ENCODE data around the gene SMIM36.
"Not testable (repeated sequence)": the region's sequence is repeated elsewhere in the genome, so short reads cannot be mapped to it uniquely, and the experiment has no call there.

The SMIM36 gene

DNA sequence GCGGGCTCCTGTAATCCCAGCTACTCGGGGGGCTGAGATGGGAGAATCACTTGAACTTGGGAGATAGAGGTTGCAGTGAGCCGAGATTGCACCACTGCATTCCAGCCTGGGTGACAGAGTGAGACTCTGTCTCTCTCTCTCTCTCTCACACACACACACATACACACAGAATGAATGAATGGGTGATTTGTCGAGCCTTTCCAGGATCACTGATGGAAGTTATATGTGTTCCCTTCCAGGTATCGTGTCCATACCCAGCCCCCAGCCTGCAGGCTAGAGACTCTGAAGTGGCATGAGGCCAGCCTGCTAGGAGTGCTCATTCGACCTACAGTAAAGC lies 88.5 kb downstream of the SMIM36 start:
- not testable (repeated sequence) for H3K4me3 ChIP-seq (ENCODE audit: low read length); H3K36me3 ChIP-seq (ENCODE audit: control insufficient read depth, insufficient read depth, low read length); H3K27ac ChIP-seq (ENCODE audit: low read depth, low read length); H3K27me3 ChIP-seq (ENCODE audit: control insufficient read depth, insufficient read depth, low read length); H3K9ac ChIP-seq (ENCODE audit: low read length); H3K4me1 ChIP-seq (ENCODE audit: control insufficient read depth, insufficient read depth, low read length)

DNA sequence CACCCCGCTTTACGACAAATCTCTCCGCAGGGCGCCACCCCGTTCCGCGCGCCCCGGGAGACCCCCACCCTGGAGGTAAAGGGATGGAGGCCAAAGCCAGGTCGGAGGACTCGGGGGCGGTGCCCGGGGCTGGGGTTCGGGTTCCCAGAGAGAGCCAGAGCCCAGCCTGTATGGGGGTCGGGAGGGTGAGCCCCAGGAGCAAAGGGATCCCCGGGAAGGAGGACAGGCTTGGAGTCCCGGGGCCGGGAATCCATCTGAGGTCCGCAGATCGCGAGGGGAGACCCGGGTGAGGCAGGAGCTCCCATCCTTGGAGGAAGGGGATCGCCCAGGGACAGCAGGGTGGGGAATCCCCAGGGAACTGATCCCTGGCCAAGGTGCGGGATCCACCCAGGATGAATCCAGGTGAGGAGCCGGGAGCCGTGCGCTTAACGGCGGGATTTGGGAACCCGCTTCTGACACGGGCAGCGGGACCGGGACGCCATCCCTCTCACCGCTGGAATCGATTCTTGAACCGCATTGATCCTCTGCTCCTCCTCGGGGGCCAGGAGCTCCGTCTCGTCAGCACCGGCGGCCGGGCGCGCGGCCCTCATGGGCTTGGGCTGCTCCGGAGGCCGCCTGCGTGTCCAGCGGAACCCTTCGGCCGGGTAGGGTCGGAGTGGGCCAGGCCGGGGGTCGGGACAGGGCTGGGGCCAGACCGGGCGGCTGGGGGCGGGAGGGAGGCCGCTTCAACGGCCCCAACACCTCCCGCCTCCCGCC lies 89.9 kb downstream of the SMIM36 start, which contains the start of gene MMD:
MMD (minus strand) TSS at position 657 of the 756 bp plus-strand sequence; CDS start at position 517, 140 bp downstream.
- Histone ChIP-seq H3K4me1 (ENCODE audit: control insufficient read depth, insufficient read depth, low read length) (peaks cover 4% of the 10 kb centered on the region), H3K27me3 (ENCODE audit: control insufficient read depth, insufficient read depth, low read length) (no peaks in the 10 kb centered on the region)

DNA sequence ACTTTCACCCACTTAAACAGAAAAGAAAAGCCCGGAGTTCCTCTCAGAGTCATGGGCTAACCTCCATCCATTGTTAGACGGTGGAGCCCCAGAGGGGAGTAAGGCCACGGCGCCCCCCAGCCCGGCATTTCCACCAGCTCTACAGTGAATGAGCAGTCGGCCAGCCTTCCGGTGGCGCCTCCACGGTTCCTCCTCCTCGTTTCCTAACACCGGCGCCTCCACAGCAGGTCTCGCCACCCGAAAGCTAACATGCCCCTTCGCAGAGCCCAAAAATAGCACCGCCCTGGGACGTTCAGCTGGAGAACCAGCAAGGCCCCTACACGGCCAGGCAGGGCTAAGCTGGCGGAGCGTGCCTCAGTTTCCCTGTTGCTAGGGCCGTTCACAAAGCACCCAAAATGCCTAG lies 90.5 kb downstream of the SMIM36 start:
- no peaks in the 10 kb centered on the region for H3K27me3 ChIP-seq (ENCODE audit: control insufficient read depth, insufficient read depth, low read length)
- H3K9ac ChIP-seq (ENCODE audit: low read length), result peak overlapping the region; percentile 66
- H3K4me3 ChIP-seq (ENCODE audit: low read length), result peak overlapping the region; percentile 92
- H3K4me1 ChIP-seq (ENCODE audit: control insufficient read depth, insufficient read depth, low read length), result peaks cover 4% of the 10 kb centered on the region
- H3K36me3 ChIP-seq (ENCODE audit: control insufficient read depth, insufficient read depth, low read length), result no peaks in the 10 kb centered on the region
- H3K27ac ChIP-seq (ENCODE audit: low read depth, low read length), result peak overlapping the region; percentile 92

More for the DNA sequence above, 89.9 kb downstream of the SMIM36 start, which contains the start of gene MMD:
- Histone ChIP-seq H3K27ac (ENCODE audit: low read depth, low read length) (peak within 1 kb of the TSS; percentile 92), H3K9ac (ENCODE audit: low read length) (peak within 1 kb of the TSS; percentile 66), H3K36me3 (ENCODE audit: control insufficient read depth, insufficient read depth, low read length) (no peaks in the 10 kb centered on the region), H3K4me3 (ENCODE audit: low read length) (peak within 1 kb of the TSS; percentile 92)

DNA sequence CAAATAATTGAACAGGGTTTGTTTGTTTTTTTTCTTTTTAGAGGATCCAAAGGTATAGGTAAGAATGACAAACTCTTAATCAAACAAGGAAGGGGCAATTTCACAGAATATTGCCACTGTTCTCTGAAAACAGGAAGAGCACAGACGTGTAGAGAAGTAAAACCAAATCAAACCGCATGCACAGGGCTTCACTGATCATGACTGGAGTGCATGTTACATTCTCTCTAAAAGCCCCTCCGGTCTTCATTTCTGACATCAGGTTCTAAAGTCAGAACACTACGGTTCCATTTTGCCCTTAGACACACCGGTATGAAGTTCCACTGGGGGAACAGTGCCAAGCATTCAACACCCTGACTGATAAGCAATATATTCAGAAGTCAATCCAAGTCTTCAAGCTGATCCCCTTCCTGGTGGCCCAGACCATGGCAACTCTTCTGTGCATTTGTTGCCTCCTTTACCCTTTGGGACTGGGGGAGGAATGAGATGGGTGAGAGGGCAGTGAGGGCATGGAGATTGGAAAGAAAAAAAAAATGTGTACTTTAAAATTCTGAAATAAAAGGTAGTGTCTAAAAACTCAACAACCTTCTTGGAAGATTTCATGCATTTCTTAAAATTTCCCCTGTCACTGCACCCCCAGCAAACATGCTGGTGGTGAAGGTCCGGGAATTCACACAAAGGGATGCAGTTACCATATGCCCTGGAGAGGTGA lies 91.0 kb downstream of the SMIM36 start:
- H3K27me3 ChIP-seq (ENCODE audit: control insufficient read depth, insufficient read depth, low read length), result no peaks in the 10 kb centered on the region
- no peaks in the 10 kb centered on the region for H3K36me3 ChIP-seq (ENCODE audit: control insufficient read depth, insufficient read depth, low read length)
- peak overlapping the region; percentile 4 for H3K27ac ChIP-seq (ENCODE audit: low read depth, low read length)
- peak overlapping the region; percentile 92 for H3K4me3 ChIP-seq (ENCODE audit: low read length)
- H3K9ac ChIP-seq (ENCODE audit: low read length), result no peak overlapping the region
- H3K4me1 ChIP-seq (ENCODE audit: control insufficient read depth, insufficient read depth, low read length), result peaks cover 8% of the 10 kb centered on the region

DNA sequence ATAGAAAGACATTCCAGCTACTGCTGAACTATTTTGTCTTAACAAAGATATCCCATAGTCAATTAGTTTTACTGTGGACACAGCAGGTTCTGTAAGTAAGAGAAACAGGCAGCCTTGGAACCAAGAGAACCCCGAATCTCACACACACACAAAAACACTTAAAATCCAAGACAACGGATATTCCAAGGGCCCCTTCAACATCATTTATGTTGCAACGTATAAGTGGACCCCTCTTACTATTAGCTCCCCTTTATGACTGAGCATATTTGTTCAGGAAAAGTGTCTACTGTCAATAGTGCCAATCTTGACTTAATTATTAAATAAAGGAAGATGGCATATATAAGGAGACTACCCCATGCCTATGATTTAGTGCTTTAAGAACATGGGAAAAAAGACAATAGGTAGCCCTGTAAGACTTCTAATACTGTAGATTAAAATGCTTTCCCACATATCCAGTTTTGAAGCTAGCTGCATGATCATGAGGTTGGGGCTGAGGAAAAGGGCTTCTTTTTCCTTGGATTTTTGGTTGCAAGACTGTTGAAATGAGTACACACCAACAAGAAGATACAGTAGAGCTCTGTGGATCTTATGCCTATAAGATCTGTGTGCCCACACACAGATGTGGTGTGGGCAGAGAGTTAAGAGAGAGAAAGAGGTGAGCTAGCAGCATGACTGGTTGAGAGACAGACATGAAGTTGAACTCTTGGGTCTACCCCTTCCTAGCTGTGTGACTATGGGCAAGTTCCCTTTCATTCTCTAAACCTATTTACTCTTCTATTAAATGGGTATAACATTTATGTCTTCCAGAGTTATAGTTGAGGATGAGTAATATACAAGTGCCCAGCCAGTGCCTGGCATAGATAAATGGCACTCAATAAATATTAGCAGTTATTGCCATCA lies 92.6 kb downstream of the SMIM36 start:
- Histone ChIP-seq H3K4me3 (ENCODE audit: low read length) (no peak overlapping the region), H3K27me3 (ENCODE audit: control insufficient read depth, insufficient read depth, low read length) (no peaks in the 10 kb centered on the region), H3K4me1 (ENCODE audit: control insufficient read depth, insufficient read depth, low read length) (peaks cover 9% of the 10 kb centered on the region), H3K9ac (ENCODE audit: low read length) (no peak overlapping the region), H3K36me3 (ENCODE audit: control insufficient read depth, insufficient read depth, low read length) (no peaks in the 10 kb centered on the region), H3K27ac (ENCODE audit: low read depth, low read length) (peak overlapping the region; percentile 7)

DNA sequence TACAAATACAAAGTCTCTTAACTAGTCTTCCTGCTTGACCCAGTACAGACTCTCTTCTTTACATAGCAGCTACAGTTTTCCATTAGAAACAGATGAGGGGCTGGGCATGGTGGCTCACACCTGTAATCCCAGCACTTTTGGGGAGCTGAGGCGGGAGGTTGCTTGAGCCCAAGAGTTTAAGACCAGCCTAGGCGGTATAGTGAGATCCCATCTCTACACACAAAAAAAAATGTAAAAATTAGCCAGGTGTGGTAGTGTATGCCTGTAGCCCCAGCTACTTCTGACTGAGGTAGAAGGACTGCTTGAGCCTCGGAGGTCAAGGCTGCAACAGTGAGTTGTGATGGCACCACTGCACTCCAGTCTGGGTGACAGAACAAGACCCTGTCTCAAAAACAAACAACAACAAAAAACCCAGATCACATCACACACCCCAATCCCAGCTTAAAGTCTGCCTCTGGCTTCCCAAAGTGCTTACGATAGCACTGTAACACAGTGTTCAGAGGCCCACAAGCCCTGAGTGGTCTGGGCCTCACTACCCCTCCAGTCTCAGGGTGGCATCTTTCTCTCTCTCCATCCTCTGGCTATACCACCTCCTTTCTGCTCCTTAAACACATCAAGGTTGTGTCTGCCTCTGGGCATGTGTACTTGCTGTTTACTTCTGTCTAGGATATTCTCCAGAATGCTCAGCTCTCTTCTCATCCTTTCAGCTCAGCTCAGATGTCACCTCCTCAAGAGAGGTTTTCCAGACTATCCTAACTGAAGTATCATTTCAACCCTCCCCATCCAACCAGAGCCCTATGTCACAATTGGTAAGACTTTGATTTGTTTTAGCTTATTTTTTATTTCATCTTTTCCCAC lies 93.6 kb downstream of the SMIM36 start:
- Histone ChIP-seq H3K9ac (ENCODE audit: low read length) (no peak overlapping the region), H3K27me3 (ENCODE audit: control insufficient read depth, insufficient read depth, low read length) (no peaks in the 10 kb centered on the region), H3K4me1 (ENCODE audit: control insufficient read depth, insufficient read depth, low read length) (peaks cover 9% of the 10 kb centered on the region), H3K36me3 (ENCODE audit: control insufficient read depth, insufficient read depth, low read length) (no peaks in the 10 kb centered on the region), H3K27ac (ENCODE audit: low read depth, low read length) (peak overlapping the region; percentile 7), H3K4me3 (ENCODE audit: low read length) (no peak overlapping the region)

DNA sequence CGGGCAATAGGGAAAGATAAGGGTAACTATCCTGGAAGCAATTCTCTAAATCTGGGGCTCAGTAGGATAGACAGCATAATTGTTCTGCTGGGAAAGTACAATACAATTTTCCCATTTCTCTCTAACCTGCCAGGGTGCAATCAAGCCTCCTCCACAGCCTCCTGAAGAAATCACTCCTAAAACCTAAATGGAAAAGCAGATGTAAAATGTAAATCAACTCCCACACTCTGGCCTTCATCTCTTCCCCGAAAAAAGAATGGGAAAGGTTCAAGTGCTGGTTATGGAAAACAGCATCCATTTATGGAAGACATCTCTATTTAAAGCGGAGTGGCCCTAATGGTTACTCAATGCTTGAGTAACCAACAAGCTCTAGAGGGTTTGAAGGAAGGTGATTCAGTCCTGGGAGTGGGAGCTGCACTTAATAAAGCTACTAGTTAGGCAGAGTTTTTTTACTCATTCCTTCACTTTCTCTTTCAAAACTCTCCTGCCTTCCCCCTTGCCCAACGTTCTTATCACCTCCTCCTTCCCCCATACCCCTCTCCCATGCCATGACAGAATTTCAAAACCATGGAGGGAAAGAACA lies 94.7 kb downstream of the SMIM36 start:
- H3K9ac ChIP-seq (ENCODE audit: low read length), result no peak overlapping the region
- H3K4me3 ChIP-seq (ENCODE audit: low read length), result no peak overlapping the region
- H3K27ac ChIP-seq (ENCODE audit: low read depth, low read length), result peak overlapping the region; percentile 11
- H3K36me3 ChIP-seq (ENCODE audit: control insufficient read depth, insufficient read depth, low read length), result no peaks in the 10 kb centered on the region
- H3K4me1 ChIP-seq (ENCODE audit: control insufficient read depth, insufficient read depth, low read length), result peaks cover 9% of the 10 kb centered on the region
- no peaks in the 10 kb centered on the region for H3K27me3 ChIP-seq (ENCODE audit: control insufficient read depth, insufficient read depth, low read length)

DNA sequence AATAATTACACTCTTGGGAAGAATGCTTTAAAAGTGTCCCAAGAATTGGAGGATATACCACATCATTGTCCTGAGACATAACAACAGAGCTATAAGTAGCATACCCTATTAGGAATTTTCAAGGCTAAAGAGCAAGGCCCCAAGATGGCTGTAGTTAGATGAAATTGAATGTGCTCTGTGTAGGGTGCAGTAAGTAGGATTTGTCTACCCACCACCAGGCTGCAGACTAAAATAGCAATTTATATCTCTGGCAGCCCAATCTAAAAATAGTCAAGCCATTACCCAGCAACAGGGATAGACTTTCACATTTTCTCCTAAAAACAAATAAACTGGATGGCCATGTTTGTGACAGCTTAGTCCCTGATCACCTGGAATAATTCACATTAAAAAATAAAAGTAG lies 95.3 kb downstream of the SMIM36 start:
- Histone ChIP-seq H3K27me3 (ENCODE audit: control insufficient read depth, insufficient read depth, low read length) (no peaks in the 10 kb centered on the region), H3K9ac (ENCODE audit: low read length) (no peak overlapping the region), H3K36me3 (ENCODE audit: control insufficient read depth, insufficient read depth, low read length) (no peaks in the 10 kb centered on the region), H3K4me3 (ENCODE audit: low read length) (no peak overlapping the region), H3K27ac (ENCODE audit: low read depth, low read length) (no peak overlapping the region), H3K4me1 (ENCODE audit: control insufficient read depth, insufficient read depth, low read length) (peaks cover 9% of the 10 kb centered on the region)

DNA sequence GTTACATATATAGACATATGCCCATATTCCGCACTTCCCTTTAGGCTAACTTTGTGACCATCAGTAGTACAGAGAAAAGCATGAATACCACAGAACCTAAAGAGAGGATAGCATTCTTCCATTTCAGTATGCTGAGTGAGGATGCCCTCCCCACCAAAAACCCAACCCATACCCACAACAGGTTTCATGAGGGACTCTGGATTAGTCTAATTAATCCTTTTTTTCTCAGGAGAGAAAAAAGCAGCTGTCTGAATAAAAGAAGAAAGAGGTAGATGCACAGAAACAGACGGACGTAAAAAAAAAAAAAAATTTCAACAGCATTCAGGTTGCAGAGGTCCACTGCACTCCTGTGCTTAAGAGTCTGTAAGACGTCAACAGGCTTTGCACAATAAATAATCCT lies 96.3 kb downstream of the SMIM36 start:
- peaks cover under 1% of the 10 kb centered on the region for H3K36me3 ChIP-seq (ENCODE audit: control insufficient read depth, insufficient read depth, low read length)
- no peak overlapping the region for H3K27ac ChIP-seq (ENCODE audit: low read depth, low read length)
- no peaks in the 10 kb centered on the region for H3K27me3 ChIP-seq (ENCODE audit: control insufficient read depth, insufficient read depth, low read length)
- H3K4me3 ChIP-seq (ENCODE audit: low read length), result no peak overlapping the region
- no peak overlapping the region for H3K9ac ChIP-seq (ENCODE audit: low read length)
- peaks cover 7% of the 10 kb centered on the region for H3K4me1 ChIP-seq (ENCODE audit: control insufficient read depth, insufficient read depth, low read length)

DNA sequence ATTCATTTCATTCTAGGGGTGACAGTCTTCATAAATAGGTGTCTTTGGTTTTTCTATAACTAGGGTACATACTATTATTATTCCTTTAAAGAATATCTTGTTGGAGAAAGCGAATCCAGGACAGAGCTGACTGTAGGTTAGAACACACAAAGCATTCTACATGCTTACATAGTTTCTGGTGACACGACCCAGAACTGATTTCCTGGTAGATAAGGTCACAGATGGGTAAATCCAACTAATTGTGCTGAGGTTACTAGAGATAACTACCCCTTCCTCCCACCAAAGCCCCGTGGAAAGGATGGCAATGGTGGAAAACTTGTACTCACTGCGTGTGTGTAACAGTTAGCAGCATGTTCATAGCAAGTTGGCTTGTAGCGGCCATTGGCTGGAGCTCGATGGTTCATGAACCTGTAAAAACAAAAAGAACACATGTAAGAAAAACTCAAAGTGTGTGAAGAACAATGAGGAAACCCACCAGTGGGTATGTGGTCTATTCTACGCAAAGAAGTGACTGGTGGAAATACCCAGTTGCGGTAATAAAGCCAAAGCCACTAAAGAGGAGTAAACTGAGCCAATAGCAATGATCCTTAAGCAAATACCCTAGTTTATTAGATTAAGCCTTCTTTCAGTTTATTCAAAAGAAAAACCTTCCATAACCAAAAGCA lies 97.3 kb downstream of the SMIM36 start:
- H3K36me3 ChIP-seq (ENCODE audit: control insufficient read depth, insufficient read depth, low read length), result peaks cover 5% of the 10 kb centered on the region
- no peak overlapping the region for H3K9ac ChIP-seq (ENCODE audit: low read length)
- no peaks in the 10 kb centered on the region for H3K27me3 ChIP-seq (ENCODE audit: control insufficient read depth, insufficient read depth, low read length)
- H3K4me1 ChIP-seq (ENCODE audit: control insufficient read depth, insufficient read depth, low read length), result peaks cover 5% of the 10 kb centered on the region
- H3K27ac ChIP-seq (ENCODE audit: low read depth, low read length), result no peak overlapping the region
- H3K4me3 ChIP-seq (ENCODE audit: low read length), result no peak overlapping the region

DNA sequence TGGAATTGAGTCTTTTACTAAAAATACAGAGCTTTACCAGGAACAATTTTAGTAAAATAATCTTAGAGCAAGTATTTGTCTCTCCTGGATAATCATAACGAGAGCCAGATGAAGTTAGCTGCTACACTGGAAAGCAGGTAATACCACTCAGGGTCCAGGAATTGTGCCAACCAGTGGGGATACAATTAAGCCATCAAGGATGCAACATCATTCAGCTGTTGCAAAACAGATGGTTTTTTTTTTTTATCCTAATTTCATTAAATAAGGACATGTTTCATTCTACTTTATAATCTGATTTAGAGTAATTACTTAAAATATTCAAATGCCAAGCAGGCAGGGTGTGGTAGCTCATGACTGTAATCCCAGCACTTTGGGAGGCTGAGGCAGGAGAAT lies 99.8 kb downstream of the SMIM36 start:
- H3K27ac ChIP-seq (ENCODE audit: low read depth, low read length), result no peak overlapping the region
- peaks cover 5% of the 10 kb centered on the region for H3K36me3 ChIP-seq (ENCODE audit: control insufficient read depth, insufficient read depth, low read length)
- peaks cover 5% of the 10 kb centered on the region for H3K4me1 ChIP-seq (ENCODE audit: control insufficient read depth, insufficient read depth, low read length)
- H3K9ac ChIP-seq (ENCODE audit: low read length), result no peak overlapping the region
- H3K27me3 ChIP-seq (ENCODE audit: control insufficient read depth, insufficient read depth, low read length), result no peaks in the 10 kb centered on the region
- H3K4me3 ChIP-seq (ENCODE audit: low read length), result no peak overlapping the region
